GM12878 (cell line): ENCODE measurements around the gene TAF13.

Experiments
- POLR2A ChIP-seq: IDR thresholded peaks from 2 replicates; pipeline ENCODE4 v1.6.1; 2011; ENCODE audit warnings: low read depth, mild to moderate bottlenecking, low read length
- SIX5 ChIP-seq: IDR thresholded peaks from 2 replicates; pipeline ENCODE4 v1.6.1; 2011; ENCODE audit warnings: mild to moderate bottlenecking, low read depth, low read length, moderate library complexity; ENCODE audit not compliant: severe bottlenecking
- SREBF2 ChIP-seq: IDR thresholded peaks from 2 replicates; pipeline ENCODE4 v1.6.1; 2012; ENCODE audit warnings: mild to moderate bottlenecking, low read length
- ZNF217 ChIP-seq: fragments of 450-650 bp; IDR thresholded peaks from 2 replicates; pipeline ENCODE4 v1.6.1; 2017; ENCODE audit warnings: antibody characterized with exemption, mild to moderate bottlenecking

DNA sequence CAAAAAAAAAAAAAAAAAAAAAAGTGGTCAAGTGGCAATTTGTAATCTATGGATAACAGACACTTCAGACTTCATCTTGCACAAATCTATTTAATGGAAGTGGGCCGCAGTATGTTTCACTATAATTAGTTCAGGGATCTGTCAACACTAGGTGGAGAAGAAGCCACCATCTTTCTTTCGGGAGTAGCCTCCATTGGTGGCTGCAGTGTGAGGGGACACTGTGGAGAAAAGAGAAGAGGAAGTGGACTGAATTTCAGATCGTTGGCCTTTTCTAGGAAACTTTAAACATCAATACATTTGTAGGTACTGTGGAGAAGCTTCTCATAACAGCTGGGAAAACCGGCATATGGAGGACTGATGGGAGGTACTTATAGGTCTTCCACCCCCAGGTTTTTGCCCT is 30.1 kb upstream of the TAF13 start:
- TF ChIP-seq SIX5 (no peak), SREBF2 (no peak), POLR2A (no peak), ZNF217 (no peak)
